ENCODE measurements around the gene SORD.

- TF ChIP-seq POLR2A (IDR thresholded peaks at IDR 0.05; ENCODE audit: low read depth, low read length): no peak
- no peak for TF ChIP-seq POLR2AphosphoS5 (IDR thresholded peaks at IDR 0.05; ENCODE audit: low read depth, low read length)
These were observed 68.6 kb downstream of the SORD start for GRCh38 chr15:45091576-45091975.

Measured in GM12892 (cell line).